GM21576 (cell line): ENCODE measurements around the gene PGD.
"Not testable (repeated sequence)": the region's sequence is repeated elsewhere in the genome, so short reads cannot be mapped to it uniquely, and the experiment has no call there.

Experiments
- ATAC-seq: cut with Tn5 transposase; IDR thresholded peaks from one replicate; pipeline ENCODE4 v1.9.1; 2021; ENCODE audit warnings: mild to moderate bottlenecking, moderate library complexity; ENCODE audit not compliant: unreplicated experiment

The PGD gene

DNA sequence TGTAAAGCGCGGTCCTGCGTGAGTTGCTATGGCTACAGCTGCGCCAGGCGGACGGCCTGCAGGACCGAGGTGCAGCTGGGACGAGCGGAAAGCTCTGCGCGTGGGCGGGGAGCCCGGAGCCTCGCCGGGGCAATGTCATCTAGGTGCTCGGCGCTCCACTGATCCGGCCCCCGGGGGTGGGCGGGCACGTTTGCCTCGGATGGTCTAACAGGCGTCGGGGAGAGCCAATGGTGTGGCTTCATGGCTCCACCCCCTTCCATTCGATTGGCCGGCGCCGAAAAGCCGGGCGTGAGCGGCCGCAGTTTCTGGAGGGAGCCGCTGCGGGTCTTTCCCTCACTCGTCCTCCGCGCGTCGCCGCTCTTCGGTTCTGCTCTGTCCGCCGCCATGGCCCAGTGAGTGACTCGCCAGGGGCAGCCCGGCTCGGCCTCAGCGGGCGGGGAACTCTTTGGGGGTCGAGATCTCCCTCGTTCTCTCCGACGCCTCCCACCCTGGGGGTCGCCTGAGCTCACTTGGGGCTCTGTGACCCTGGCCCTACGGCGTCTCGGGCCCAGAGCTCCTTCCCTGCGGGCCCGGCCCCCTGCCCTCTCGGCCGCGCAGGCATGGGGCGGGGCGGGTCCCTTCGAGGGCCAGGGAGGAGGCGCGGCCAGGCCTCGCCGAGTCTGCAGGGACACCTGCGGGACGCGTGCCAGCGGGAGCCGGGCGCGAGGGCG lies at the start of gene PGD:
Gene PGD (plus strand): TSS at position 331 of the 710 bp plus-strand sequence. CDS start 54 bp downstream, at position 385.
- ATAC-seq = peak; percentile 88

DNA sequence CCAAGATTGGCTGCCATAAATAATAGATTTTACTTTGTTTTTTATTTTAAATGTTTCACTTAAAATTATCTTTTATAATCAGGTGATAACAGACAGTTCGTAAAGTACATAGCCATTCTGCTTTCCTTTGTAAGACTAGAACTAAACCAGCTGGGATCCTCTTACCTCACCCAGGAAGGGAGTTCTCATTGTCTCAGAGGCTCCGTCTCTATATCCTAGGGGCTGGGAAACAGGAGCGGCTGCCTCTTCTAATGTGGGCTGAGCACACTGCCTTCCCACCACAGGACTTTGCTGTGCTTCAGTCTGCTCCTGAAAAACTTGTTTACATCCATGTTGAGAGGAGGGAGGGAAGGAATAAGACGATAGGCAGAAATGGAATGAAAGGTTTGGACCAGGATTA lies 45.6 kb upstream of the PGD start:
- no peak for ATAC-seq

DNA sequence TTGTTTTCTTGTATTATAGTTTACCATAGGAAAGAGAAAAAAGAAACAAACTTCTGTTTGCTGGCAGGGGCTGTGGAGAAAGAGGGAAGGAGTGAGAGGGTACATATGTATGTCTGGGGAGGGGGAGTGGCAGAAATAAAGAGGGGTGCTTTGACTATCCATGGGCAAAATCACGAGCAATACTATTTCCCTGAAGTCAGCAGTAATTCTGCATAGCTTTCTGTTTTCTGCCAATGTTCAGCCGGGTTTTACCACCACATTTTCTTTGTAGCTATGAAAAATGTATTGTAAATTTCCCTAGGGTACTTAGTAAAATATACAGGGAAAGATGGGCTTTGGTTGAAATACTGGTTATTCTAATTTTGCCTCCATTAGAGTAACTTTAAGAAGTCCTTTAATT lies 45.2 kb upstream of the PGD start:
- no peak for ATAC-seq

DNA sequence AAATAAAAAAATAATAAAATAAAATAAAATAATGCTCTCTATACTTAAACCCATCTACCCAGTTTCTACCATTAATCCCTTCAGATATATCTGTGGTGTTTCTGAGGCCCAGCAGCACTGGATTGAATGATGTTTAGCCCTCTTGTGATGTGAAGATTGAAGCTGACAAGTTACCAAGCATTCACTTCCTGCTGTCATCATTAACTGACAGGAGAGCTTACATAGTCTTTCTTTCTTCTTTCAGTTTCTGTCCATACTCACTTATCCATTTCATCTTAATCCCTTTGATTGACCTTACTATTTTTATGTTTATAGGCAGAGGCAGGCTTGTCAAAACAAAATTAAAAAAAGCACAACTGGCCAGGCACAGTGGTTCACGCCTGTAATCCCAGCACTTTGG lies 38.8 kb upstream of the PGD start:
- ATAC-seq = no peak

DNA sequence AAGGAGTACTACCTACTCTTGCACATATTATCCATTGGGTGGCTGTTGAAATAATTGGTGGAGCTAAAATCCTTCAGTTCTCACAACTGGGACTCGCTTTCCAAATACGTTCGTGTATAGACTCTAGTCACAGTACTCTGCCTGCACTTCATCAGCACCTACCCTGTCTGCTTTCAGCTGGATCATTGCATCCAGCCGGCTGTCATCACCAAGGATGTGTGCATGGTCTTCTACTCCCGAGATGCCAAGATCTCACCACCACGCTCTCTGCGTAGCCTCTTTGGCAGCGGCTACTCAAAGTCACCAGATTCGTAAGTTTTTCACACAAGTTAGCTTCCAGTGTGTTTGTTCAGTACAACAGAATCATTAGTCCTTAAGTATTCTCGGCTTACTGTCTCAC lies 37.3 kb upstream of the PGD start:
- no peak for ATAC-seq

DNA sequence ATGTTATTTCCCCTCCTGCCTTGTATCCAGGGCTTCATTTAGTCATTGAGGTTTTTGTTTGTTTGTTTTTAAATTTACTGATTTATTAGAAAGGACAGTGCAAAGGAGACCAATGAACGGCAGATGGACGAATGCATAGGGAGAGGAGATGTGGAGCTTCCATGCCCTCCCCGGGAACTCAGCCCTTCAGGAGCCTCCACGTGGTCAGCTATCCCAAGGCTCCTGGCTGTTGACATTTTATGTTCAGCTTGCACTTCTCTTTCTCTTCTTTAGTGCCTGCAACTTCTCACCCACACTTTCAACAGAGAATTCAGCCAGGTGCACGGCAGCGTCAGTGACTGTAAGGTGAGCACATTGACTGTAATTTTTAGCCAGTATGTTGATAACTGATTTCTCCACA lies 30.7 kb upstream of the PGD start:
- no peak for ATAC-seq

DNA sequence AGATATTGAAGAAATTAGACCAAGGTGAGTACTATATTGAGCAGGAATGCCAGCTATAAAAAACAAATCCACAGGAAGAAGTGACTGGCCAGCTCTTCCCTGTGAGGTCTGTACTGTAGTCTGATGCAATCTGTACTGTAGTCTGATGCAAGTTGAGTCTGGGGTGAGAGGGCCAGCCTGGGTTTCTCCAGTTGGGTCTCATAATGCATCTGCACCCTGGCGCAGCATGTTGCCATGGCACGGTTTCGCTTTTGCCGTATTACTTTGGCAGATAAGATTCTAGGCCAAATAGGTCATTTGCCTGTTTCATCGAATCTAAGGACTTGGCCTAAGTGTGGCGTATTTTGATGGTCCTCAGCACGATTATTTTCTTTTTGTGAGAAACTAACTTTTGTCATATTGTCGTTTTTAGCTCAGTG lies 24.4 kb upstream of the PGD start:
- ATAC-seq = no peak

DNA sequence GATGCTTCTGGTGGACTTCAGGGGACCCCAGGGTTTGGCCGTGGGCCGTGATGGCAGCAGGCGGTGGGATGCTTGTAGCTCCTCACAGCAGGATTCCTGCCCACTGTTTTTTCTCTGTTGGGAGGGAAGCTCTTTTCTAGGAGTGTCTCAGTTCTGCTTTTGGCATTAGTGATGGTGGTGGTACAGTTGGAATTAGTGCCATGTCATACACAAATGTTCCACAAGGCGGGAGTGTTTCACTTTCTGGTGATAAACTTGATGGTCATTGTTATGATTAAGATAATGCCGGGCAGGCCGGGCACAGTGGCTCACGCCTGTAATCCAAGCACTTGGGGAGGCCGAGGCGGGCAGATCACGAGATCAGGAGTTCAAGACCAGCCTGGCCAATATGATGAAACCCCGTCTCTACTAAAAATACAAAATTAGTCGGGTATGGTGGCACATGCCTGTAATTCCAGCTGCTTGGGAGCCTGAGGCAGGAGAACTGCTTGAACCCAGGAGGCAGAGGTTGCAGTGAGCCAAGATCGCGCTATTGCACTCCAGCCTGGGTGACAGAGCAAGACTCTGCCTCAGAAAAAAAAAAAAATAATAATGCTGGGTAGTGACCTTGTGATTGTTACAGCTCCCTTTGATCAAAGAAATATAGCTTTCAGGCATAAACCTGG lies 21.4 kb upstream of the PGD start:
- ATAC-seq = not testable (repeated sequence)

DNA sequence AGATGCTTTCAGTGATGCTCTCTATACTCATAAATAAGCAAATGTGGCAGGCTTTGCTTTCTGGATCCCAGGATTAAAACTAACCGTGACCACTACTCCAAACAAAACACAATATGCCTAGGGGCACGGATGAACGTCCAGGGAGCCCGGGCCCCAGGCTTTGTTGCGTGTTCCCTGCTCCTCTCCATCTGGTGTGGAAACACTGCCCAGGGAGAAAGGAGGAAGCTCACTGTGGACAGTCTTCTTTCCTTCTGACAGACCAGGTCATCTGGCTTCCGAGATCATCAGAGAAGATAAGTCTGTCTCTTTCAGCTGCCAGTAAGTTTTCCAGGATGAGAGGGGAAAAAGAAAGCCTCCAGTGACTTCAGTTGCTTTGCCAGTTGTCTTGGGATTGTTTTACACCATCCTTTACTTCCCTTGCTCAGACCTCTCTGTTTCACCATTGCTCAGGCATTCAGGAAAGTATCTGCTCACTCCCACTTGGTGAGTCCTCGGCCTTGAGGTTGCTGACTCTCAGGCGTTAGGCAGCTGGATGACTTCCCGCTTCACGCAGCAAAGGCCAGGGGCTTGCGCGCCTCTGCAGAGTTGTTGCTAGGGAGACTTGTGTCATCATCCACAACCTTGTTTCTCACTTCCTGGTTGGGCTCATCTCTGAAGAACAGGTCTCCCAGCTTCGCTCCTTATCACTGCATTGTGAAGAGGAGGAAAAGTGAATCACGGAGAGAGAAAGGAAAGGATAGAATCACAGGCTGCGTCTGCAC lies 20.6 kb upstream of the PGD start:
- no peak for ATAC-seq

DNA sequence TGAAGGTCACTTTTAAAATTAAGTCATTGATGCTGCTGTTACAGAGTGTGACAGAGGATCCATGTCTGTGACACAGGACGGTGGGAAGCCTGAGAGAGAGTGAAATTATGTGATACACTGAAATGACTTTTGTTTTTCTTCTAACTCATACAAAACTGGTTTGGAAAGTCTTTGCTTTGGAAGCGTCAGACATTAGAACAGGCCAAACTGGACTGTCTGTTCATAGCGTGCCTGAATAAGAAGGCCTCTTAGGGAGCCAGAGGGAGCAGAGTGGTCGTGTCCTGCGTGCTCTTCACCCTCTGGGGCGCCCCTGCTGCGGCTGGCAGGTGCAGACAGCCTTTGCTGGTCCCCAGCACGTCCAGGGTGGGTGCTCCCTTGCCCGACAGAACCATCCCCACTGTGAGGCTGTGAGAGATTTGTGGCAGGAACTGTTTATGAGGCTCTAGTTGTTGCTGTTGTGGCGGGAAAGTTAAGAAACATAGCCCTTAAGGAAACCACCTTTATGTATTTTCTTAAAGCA lies 19.7 kb upstream of the PGD start:
- ATAC-seq = no peak

DNA sequence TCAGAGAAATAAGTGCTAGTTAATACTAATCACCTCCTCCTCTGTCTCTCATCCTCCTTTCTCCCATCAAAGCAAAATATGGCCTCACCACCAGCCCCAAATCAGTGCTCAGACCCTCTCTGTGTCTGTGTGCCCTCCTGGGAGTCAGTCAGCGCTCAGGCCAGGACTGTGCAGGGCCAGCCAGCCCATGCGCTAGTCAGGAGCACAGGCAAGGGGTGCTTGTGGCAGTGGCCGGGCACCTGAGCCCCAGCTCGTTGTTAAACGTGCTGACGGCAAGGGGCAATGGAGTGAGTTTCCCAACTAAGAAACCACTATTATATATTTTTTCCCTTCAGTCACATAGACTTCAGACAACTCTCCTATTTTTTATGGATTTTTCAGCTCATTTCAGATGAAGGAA lies 19.2 kb upstream of the PGD start:
- no peak for ATAC-seq

DNA sequence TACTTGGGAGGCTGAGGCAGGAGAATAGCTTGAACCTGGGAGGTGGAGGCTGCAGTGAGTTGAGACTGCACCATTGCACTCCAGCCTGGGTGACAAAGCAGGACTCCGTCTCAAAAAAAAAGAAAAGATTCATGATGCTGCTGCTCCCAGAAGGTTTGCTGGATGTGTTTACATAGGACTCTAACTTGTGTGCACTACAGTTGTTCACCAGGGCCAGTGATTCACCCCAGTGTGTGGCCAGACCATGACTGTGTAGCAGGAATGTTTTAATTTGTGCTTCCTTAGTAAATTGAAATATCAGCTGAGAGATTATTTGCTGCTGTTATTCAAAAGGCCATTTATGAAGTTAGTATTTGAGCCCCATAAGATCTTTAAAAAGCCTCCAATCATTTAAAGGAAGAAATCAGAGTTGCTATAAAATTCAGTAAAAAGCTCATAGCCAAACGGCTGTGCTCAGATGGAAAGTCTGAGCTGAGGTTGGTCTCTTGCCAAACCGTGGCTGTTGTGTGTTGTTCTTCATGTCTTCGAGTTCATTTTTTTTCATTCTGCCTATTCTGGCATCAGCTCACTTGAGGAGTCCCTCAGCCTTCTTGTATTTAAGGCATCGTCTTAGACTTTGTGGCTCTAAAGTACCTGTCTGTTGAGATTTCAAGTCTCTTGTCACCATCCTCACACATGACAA lies 18.1 kb upstream of the PGD start:
- no peak for ATAC-seq

DNA sequence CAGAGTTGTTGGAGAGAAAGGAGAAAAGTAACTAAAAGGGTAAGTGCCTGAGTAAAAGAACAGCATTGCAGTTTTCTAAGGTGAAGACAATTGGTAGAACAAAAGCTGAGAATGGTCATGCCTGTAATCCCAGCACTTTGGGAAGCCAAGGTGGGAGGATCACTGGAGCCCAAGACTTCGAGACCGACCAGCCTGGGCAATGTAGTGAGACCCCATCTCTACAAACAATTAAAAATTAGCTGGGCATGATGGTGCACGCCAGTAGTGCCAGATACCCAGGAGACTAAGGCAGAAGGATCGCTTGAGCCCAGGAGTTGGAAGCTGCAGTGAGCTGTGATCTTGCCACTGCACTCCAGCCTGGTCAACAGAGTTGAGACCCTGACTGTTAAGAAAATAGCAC lies 15.2 kb upstream of the PGD start:
- no peak for ATAC-seq

DNA sequence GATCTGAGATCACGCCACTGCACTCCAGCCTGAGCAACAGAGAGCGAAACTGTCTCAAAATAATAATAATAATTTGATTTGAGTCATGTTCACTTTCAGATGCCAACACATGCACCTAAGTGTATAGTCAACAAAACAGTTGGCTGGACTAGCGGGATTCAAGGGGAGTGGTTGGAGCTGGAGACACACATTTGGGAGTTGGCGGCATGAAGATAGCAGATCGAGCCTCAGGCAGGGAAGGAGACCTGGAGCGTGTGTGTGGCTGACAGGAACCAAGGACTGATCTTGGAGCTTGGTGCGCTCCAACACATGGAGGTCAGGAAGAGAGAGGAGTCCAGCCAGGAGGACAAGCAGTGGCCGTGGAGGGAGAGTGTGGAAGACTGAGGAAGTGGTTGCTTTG lies 14.6 kb upstream of the PGD start:
- ATAC-seq = no peak

DNA sequence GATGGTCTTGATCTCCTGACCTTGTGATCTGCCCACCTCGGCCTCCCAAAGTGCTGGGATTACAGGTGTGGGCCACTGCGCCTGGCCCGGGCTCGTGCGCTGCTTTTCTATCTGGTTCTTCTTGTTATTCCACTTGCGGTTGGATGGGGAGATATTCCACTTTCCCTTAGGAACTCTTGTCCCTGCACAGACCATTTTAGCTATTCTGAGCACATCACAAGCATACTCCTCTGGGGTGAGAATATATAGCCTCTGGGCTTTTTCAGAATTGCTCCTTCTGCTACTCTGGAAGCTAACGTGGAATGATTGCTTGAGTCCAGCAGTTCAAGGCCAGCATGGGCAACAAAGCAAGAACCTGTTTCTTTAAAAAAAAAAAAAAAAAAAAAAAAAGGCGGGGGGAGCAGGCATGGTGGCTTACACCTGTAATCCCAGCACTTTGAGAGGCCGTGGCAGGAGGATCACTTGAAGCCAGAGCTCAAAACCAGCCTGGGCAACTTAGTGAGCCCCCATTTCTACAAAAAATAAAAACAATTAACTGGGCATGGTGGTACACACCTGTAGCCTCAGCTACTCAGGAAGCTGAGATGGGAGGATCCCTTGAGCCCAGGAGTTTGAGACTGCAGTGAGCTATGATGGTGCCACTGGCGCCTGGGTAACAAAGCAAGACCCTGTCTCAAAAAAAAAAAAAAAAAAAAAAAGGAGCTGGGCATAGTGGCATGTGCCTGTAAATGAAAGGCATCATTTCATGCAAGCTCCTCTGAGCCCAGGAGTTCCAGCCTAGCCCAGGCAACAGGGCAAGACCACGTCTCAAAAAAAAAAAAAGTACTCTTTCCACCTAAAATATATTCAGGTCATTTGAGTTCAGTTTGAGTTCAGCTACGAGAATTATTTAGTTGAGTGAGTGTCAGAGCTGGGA lies 11.8 kb upstream of the PGD start:
- no peak for ATAC-seq

DNA sequence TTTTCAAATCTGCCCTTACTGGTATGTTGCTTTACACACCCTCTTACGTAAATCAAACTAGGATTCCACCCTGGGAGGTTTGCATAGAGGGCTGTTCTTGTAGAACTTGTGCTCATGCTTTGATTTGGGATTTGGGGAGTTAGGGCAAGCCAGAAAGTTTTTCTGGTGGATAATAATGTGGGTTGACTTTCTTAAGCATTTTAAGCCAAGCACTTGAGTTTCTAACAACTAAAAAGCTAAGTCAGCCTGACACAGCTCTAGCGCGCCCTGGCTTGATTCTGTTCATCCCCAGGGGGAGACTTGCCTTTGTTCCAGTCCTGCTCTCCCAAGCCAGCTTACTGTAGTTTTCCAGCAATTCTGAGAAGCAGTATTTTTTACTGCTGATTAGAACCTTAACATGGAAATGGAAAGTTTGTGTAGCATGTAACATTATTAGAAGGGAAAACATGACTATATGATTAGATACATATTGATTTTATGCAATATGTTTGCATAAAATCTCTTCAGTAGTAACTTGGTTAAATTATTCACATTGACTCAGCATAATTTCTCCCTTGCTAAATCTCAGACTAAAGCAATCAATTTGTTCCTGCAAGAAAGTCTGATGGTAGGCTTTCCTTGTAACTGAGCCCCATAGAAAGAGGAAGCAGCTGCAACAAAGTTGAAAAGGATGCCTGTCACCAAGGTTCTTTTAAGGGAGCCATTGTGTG lies 11.0 kb upstream of the PGD start:
- no peak for ATAC-seq

DNA sequence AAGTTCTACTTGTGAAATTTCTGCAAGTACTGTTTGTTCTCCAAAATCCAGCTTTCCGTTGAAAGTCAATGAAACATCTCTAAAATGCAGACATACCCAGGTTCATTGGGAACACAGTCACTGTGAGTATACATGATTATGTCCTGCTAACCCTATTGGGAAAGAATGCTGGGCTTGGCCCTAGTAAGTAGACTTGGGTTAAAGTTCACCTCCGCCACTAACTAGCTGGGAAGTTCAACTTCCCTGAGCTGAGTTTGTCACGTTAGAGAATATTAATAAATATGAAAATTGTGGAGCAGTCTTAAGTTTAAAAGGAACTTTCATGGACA lies 10.5 kb upstream of the PGD start:
- ATAC-seq = no peak

DNA sequence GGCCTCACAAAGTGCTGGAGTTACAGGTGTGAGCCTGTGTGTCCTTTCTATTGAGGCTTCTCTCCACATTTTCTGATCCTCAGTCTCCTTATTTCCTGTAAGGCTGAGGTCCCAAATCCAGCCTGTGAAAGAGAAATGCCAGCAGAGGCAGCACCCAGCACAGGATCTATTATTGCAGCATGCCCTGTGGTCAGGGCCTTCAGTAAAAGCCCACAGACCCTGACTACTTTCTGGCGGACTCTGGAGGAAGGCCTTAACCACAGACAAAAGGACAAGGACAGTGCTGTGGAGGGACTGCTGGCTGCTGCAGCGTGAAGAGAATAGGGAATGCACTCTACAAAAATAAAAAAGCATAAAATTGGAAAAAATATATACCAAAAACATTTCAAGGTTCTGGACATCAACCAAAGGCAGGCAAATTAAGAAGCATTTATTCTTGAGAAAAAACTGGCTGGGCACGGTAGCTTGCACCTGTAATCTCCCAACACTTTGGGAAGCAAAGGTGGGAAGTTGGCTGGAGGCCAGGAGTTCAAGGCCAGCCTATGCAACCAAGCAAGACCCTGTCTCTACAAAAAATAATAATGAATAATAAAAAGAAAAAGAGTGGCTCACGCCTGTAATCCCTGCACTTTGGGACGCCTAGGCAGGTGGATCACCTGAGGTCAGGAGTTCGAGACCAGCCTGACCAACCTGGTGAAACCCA lies 9.4 kb upstream of the PGD start:
- ATAC-seq = no peak

DNA sequence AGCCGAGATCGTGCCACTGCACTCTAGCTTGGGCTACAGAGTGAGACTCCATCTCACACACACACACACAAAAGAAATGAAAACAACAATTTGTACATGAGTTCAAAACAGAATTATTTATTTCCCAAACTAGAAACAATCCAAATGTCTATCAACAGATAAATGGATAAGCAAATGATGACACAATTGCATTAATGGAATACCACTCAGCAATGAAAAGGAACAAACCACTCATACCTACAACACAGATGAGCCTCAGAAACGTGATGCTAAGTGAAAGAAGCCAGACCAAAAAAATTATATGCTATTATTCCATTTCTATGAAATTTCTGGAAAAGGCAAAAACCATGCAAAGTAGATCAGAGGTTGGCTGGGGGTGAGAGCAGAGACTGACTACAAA lies 2.0 kb upstream of the PGD start:
- ATAC-seq = no peak
